ENCODE measurements around the gene HUNK.

DNA sequence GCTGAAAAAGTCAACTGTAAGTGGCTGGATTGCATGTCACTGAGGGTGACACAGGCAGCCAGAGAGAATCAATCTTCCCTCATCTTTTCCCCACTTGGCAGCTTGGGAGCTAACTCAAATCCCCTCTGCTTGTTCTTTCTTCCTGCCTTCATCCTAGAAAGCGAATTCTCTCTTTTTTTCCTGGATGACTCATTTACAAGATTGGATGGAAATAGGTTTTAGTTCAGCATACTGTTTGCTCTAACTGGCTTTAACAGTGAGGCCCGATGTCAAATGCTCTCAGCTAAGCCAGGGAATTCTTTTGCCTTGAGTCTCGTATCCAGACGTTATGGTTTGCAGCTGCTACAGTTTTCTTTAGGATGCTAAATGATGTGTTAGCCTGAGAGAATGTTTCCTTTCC lies 72.7 kb downstream of the HUNK start:
- TF ChIP-seq, protein P1, sequence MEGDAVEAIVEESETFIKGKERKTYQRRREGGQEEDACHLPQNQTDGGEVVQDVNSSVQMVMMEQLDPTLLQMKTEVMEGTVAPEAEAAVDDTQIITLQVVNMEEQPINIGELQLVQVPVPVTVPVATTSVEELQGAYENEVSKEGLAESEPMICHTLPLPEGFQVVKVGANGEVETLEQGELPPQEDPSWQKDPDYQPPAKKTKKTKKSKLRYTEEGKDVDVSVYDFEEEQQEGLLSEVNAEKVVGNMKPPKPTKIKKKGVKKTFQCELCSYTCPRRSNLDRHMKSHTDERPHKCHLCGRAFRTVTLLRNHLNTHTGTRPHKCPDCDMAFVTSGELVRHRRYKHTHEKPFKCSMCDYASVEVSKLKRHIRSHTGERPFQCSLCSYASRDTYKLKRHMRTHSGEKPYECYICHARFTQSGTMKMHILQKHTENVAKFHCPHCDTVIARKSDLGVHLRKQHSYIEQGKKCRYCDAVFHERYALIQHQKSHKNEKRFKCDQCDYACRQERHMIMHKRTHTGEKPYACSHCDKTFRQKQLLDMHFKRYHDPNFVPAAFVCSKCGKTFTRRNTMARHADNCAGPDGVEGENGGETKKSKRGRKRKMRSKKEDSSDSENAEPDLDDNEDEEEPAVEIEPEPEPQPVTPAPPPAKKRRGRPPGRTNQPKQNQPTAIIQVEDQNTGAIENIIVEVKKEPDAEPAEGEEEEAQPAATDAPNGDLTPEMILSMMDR (IDR thresholded peaks at IDR 0.05) = no peak
- no peak for TF ChIP-seq POLR2AphosphoS5 (IDR thresholded peaks at IDR 0.05)
- no peak for TF ChIP-seq POLR2A (IDR thresholded peaks at IDR 0.05; ENCODE audit: low read depth)
- no peak for TF ChIP-seq EP300 (IDR thresholded peaks at IDR 0.05)
